Astrocyte (in vitro differentiated cells and primary cell): Measurements from ENCODE around the gene ZNF786. TPM values are rescaled to one million over a fixed set of nuclear protein-coding genes. Genes with fewer than 3 reads are reported as not detected.

Source experiments
- DNase-seq: peaks from one replicate; pipeline ENCODE4 v3.0.0-alpha.2; 2010; ENCODE audit warnings: low read depth
- FAIRE-seq: peaks from 2 replicates; lab custom pipeline; 2011; peaks lifted over from hg19 to GRCh38; lab: Jason Lieb, UNC
- H2AFZ ChIP-seq: 2 replicates; pipeline ENCODE4 v1.6.0; 2012; ENCODE audit warnings: low read depth, low read length, inconsistent platforms
- H3K27ac ChIP-seq: 2 replicates; pipeline ENCODE4 v1.5.1; 2011; ENCODE audit warnings: low read depth, low read length, inconsistent platforms
- H3K27me3 ChIP-seq: 2 replicates; pipeline ENCODE4 v1.6.0; 2011; ENCODE audit warnings: low read length, inconsistent platforms; ENCODE audit not compliant: insufficient read depth
- H3K36me3 ChIP-seq: 2 replicates; pipeline ENCODE4 v1.5.1; 2011; ENCODE audit warnings: low read length, inconsistent platforms; ENCODE audit not compliant: insufficient read depth
- H3K4me1 ChIP-seq: 2 replicates; pipeline ENCODE4 v1.5.1; 2011; ENCODE audit warnings: low read length, inconsistent platforms; ENCODE audit not compliant: insufficient read depth
- H3K4me2 ChIP-seq: 2 replicates; pipeline ENCODE4 v1.6.0; 2012; ENCODE audit warnings: low read length, inconsistent platforms
- H3K4me3 ChIP-seq: 2 replicates; pipeline ENCODE4 v1.5.1; 2011; ENCODE audit warnings: low read depth, mild to moderate bottlenecking, low read length, inconsistent platforms; ENCODE audit not compliant: insufficient read depth
- H3K79me2 ChIP-seq: 2 replicates; pipeline ENCODE4 v1.6.0; 2012; ENCODE audit warnings: mild to moderate bottlenecking, low read length, inconsistent platforms; ENCODE audit not compliant: insufficient read depth
- H3K9ac ChIP-seq: 2 replicates; pipeline ENCODE4 v1.6.0; 2012; ENCODE audit warnings: mild to moderate bottlenecking, low read length, inconsistent platforms
- H3K9me3 ChIP-seq: 2 replicates; pipeline ENCODE4 v1.5.1; 2012; ENCODE audit warnings: low read depth, mild to moderate bottlenecking, low read length, inconsistent platforms; ENCODE audit not compliant: insufficient read depth
- H4K20me1 ChIP-seq: 2 replicates; pipeline ENCODE4 v1.6.0; 2012; ENCODE audit warnings: low read length, inconsistent platforms; ENCODE audit not compliant: insufficient read depth
- H3K27ac Mint-ChIP-seq: one replicate; pipeline ENCODE4 v1.8.0; 2021; ENCODE audit warnings: mild to moderate bottlenecking, mixed read lengths; ENCODE audit not compliant: unreplicated experiment
- H3K27me3 Mint-ChIP-seq: one replicate; pipeline ENCODE4 v1.8.0; 2021; ENCODE audit warnings: low read depth, mixed read lengths; ENCODE audit not compliant: unreplicated experiment
- H3K36me3 Mint-ChIP-seq: one replicate; pipeline ENCODE4 v1.8.0; 2021; ENCODE audit warnings: low read depth, mixed read lengths; ENCODE audit not compliant: unreplicated experiment
- H3K4me1 Mint-ChIP-seq: one replicate; pipeline ENCODE4 v1.8.0; 2021; ENCODE audit warnings: low read depth, mixed read lengths; ENCODE audit not compliant: unreplicated experiment
- H3K4me3 Mint-ChIP-seq: one replicate; pipeline ENCODE4 v1.8.0; 2021; ENCODE audit warnings: mild to moderate bottlenecking, moderate library complexity, mixed read lengths; ENCODE audit not compliant: unreplicated experiment
- H3K9me3 Mint-ChIP-seq: one replicate; pipeline ENCODE4 v1.8.0; 2021; ENCODE audit warnings: mild to moderate bottlenecking, mixed read lengths; ENCODE audit not compliant: unreplicated experiment
- EZH2 ChIP-seq: IDR thresholded peaks from 2 replicates; pipeline ENCODE4 v1.6.1; 2012; ENCODE audit warnings: mild to moderate bottlenecking, low read length, inconsistent platforms; ENCODE audit not compliant: insufficient read depth
- total RNA-seq: library from RNA; stranded (reverse); gene quantifications from 2 replicates; pipeline ENCODE4 v1.2.1, GENCODE V29; 2021
- TF ChIP-seq, protein P1 (sequence below): IDR thresholded peaks from 2 replicates; pipeline ENCODE4 v1.5.1; 2011; ENCODE audit warnings: low read depth, mild to moderate bottlenecking, inconsistent platforms, low read length, moderate library complexity; ENCODE audit not compliant: insufficient read depth

The ZNF786 gene
- total RNA-seq, 1 donor from 2014 or later = 9.9 TPM

DNA sequence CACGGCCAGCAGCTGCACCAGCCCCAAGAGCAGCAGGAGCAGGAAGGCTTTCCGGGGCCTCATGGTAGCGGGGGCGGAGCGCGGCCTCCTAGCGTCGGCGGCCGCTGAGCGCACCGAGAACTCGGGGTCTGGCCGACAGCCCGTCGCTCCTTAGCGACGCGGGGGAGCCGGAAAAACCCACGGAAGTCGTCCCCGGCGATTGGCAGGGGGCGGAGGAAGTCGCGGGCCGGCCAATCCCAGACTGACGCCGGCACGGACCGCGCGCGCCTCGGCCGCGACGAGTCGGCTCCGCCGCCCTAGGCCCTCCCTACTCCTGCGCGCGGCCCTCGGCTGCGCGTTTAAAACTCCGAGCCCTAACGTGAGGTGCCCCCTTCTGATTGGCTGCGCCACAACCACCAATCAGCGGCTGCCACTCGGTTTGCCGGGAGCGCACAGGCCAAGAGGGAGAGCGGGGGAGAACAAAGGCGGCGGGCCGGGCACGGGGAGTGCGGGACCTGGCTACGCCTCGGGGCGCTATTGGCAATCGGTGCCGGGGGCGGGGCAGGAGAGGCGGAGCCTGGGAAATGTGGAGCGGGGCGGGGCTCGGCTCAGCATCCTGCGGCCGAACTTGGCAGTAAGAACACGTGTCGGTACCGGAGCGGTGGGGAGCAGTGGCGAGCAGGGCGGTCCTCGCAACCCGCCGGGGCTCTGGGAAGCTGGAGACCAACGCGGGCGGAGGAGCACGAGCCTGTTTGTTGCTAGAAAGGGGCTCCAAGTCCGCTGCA lies 62.0 kb downstream of the ZNF786 start, which contains the start of gene PDIA4:
Gene PDIA4 (minus strand): TSS at position 160 of the 764 bp plus-strand sequence. CDS start 97 bp downstream, at position 63.
- DNase-seq (peak; percentile 98), FAIRE-seq (no peak)
- Mint-ChIP-seq H3K36me3 (peaks cover 2% of the 10 kb centered on the region), H3K27me3 (peaks cover 3% of the 10 kb centered on the region), H3K4me3 (peak within 1 kb of the TSS; percentile 97), H3K27ac (peak within 1 kb of the TSS; percentile 85), H3K4me1 (peaks cover 25% of the 10 kb centered on the region), H3K9me3 (no peaks in the 10 kb centered on the region)
- H4K20me1 ChIP-seq = peaks cover 38% of the 10 kb centered on the region
- peak within 1 kb of the TSS; percentile 87 for H2AFZ ChIP-seq
- H3K9ac ChIP-seq = peak within 1 kb of the TSS; percentile 91
- peaks cover 3% of the 10 kb centered on the region for H3K36me3 ChIP-seq
- TF ChIP-seq, protein P1, sequence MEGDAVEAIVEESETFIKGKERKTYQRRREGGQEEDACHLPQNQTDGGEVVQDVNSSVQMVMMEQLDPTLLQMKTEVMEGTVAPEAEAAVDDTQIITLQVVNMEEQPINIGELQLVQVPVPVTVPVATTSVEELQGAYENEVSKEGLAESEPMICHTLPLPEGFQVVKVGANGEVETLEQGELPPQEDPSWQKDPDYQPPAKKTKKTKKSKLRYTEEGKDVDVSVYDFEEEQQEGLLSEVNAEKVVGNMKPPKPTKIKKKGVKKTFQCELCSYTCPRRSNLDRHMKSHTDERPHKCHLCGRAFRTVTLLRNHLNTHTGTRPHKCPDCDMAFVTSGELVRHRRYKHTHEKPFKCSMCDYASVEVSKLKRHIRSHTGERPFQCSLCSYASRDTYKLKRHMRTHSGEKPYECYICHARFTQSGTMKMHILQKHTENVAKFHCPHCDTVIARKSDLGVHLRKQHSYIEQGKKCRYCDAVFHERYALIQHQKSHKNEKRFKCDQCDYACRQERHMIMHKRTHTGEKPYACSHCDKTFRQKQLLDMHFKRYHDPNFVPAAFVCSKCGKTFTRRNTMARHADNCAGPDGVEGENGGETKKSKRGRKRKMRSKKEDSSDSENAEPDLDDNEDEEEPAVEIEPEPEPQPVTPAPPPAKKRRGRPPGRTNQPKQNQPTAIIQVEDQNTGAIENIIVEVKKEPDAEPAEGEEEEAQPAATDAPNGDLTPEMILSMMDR = no peak
- TF ChIP-seq EZH2 = no peak
- no peaks in the 10 kb centered on the region for H3K9me3 ChIP-seq
- no peaks in the 10 kb centered on the region for H3K27me3 ChIP-seq
- H3K4me3 ChIP-seq = peak within 1 kb of the TSS; percentile 85
- peak within 1 kb of the TSS; percentile 80 for H3K27ac ChIP-seq
- peaks cover 16% of the 10 kb centered on the region for H3K4me1 ChIP-seq
- H3K4me2 ChIP-seq = peak within 1 kb of the TSS; percentile 94
- peaks cover 46% of the 10 kb centered on the region for H3K79me2 ChIP-seq

DNA sequence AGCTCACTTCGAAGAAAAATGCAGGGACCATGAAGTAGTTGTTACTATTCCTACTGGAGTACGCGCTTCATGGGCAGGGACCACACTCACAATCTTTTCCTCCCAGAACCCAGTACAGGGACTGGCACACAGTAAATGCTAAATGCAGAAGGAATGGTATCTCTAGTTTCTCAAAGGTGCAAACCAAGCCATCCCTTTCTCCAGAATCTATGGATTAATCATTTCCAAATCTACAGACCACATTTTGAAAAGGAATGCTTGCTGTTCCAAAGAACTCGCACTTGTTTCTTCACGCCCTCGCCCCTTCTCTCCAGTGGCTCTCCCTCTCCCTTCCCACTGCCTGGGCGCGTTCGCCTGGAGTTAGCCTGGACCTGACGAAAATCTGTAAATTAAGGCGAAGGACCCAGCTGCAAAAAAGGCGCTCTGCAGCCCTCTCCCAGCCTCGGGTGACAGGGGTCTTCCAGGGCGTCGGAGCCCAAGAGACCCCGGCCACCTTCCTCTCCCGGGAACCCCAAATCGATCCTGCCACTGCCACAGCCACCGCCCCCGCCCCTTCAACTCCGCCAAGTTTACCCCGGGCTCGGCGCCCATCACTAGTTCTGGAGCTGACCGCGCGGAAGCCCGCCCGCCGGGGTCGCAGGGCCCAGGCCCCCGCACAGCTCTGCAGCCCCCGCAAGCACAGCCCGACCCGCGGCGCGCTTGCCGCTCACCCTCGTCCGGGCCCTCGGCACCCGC lies 62.7 kb downstream of the ZNF786 start:
- FAIRE-seq (no peak), DNase-seq (peak; percentile 36)
- peaks cover 3% of the 10 kb centered on the region for H3K36me3 Mint-ChIP-seq
- peak overlapping the region; percentile 91 for H3K9ac ChIP-seq
- peaks cover 16% of the 10 kb centered on the region for H3K4me1 ChIP-seq
- peak overlapping the region; percentile 85 for H3K4me3 ChIP-seq
- no peaks in the 10 kb centered on the region for H3K9me3 ChIP-seq
- H3K27me3 ChIP-seq = no peaks in the 10 kb centered on the region
- peaks cover 3% of the 10 kb centered on the region for H3K27me3 Mint-ChIP-seq
- no peaks in the 10 kb centered on the region for H3K9me3 Mint-ChIP-seq
- peaks cover 45% of the 10 kb centered on the region for H4K20me1 ChIP-seq
- peak overlapping the region; percentile 85 for H3K27ac Mint-ChIP-seq
- peaks cover 3% of the 10 kb centered on the region for H3K36me3 ChIP-seq
- peak overlapping the region; percentile 97 for H3K4me3 Mint-ChIP-seq
- H2AFZ ChIP-seq = peak overlapping the region; percentile 75
- peak overlapping the region; percentile 92 for H3K4me2 ChIP-seq
- H3K27ac ChIP-seq = peak overlapping the region; percentile 80
- TF ChIP-seq, protein P1 = no peak
- TF ChIP-seq EZH2 = no peak
- H3K79me2 ChIP-seq = peaks cover 53% of the 10 kb centered on the region
- peaks cover 33% of the 10 kb centered on the region for H3K4me1 Mint-ChIP-seq
